ENCODE results near the gene AMDHD2. TPM values are rescaled to one million over a fixed set of nuclear protein-coding genes. Genes with fewer than 3 reads are reported as not detected.
A peak's percentile ranks its signal among the peaks of the same experiment; 100 is the strongest.

Gene AMDHD2
- total RNA-seq, 5 donors from 2014 or later (not counting 1 experiment from before 2014, with no cell fraction given): 104 to 215 (median 122) TPM

- 92% methylated on average over 27 of the region's 33 CpGs for WGBS (ENCODE audit: insufficient coverage)
- Mint-ChIP-seq H3K4me1 (peaks cover 12 to 19% (median 19%) of the 10 kb centered on the region in 3 donors), H3K4me3 (no peak overlapping the region), H3K36me3 (no peaks in the 10 kb centered on the region), H3K27me3 (no peaks in the 10 kb centered on the region), H3K9me3 (no peaks in the 10 kb centered on the region), H3K27ac (no peak overlapping the region)
- peaks cover 5 to 23% of the 10 kb centered on the region in 2 experiments for H3K4me1 ChIP-seq (ENCODE audit: control insufficient read depth in 1 of 2, extremely low read depth in 1 of 2, insufficient read depth in 2 of 2, low read length in 2 of 2)
- no peaks in the 10 kb centered on the region for H3K9me3 ChIP-seq
- no peak overlapping the region for H3K4me3 ChIP-seq (ENCODE audit: control insufficient read depth in 1 of 2, extremely low read depth in 1 of 2, low read length in 1 of 2)
- ChIA-PET CTCF (no interaction called here), POLR2A (interaction anchor here in 1 of 2 donors (0.6 kb wide), 1 partner anchor 330 kb away, joined by 5 read pairs; the partner anchor contains the start of gene TRAF7)
- DNase-seq (no peak), ATAC-seq (replicated peaks in 1 of 4) (no peak)
- peak overlapping the region; percentile 53 for H3K27ac ChIP-seq (ENCODE audit: low read length)
- peaks cover 0 to 4% of the 10 kb centered on the region in 2 experiments for H3K27me3 ChIP-seq (replicated peaks in 1 of 2; ENCODE audit: control insufficient read depth in 2 of 2, extremely low read depth in 1 of 2, insufficient read depth in 2 of 2, low read length in 1 of 2)
- H3K36me3 ChIP-seq (ENCODE audit: control insufficient read depth in 2 of 2, extremely low read depth in 1 of 2, insufficient read depth in 1 of 2, low read length in 1 of 2): peaks cover 0 to 4% of the 10 kb centered on the region in 2 donors
Observed at GRCh38 chr16:2485811-2486507, 34.2 kb upstream of the AMDHD2 start.

- Histone ChIP-seq H3K36me3 (ENCODE audit: control insufficient read depth in 2 of 2, extremely low read depth in 1 of 2, insufficient read depth in 1 of 2, low read length in 1 of 2) (peaks cover 0 to 4% of the 10 kb centered on the region in 2 donors), H3K4me1 (ENCODE audit: control insufficient read depth in 1 of 2, extremely low read depth in 1 of 2, insufficient read depth in 2 of 2, low read length in 2 of 2) (peaks cover 5 to 23% of the 10 kb centered on the region in 2 experiments), H3K9me3 (no peaks in the 10 kb centered on the region), H3K27ac (ENCODE audit: low read length) (peak overlapping the region; percentile 53), H3K4me3 (ENCODE audit: control insufficient read depth in 1 of 2, extremely low read depth in 1 of 2, low read length in 1 of 2) (peak overlapping the region in 1 of 2 donors; percentile 7), H3K27me3 (replicated peaks in 1 of 2; ENCODE audit: control insufficient read depth in 2 of 2, extremely low read depth in 1 of 2, insufficient read depth in 2 of 2, low read length in 1 of 2) (peaks cover 0 to 4% of the 10 kb centered on the region in 2 experiments)
- no peaks in the 10 kb centered on the region for H3K36me3 Mint-ChIP-seq
- ATAC-seq (replicated peaks in 1 of 4) (peak; percentile 95 to 99 (median 98)), DNase-seq (peak; percentile 53 to 90 (median 78))
- peaks cover 12 to 19% (median 19%) of the 10 kb centered on the region in 3 donors for H3K4me1 Mint-ChIP-seq
- CTCF ChIA-PET: no interaction called here
- 25% methylated on average over 28 of the region's 29 CpGs for WGBS (ENCODE audit: insufficient coverage)
- peak overlapping the region in 2 of 3 donors; percentile 42 to 49 for H3K4me3 Mint-ChIP-seq
- no peaks in the 10 kb centered on the region for H3K27me3 Mint-ChIP-seq
- H3K27ac Mint-ChIP-seq: peak overlapping the region; percentile 68 to 85
- H3K9me3 Mint-ChIP-seq: no peaks in the 10 kb centered on the region
- POLR2A ChIA-PET: interaction anchor here (0.5 to 0.6 kb wide), 2 partner anchors 74 to 331 kb away, joined by 5 to 9 read pairs; partner anchors contain the start of gene TRAF7 (in 1 of the 2)
Observed at GRCh38 chr16:2486645-2487516, 33.3 kb upstream of the AMDHD2 start.

GRCh38 chr16:2487517-2487842 lies 32.7 kb upstream of the AMDHD2 start:
- H3K36me3 ChIP-seq (ENCODE audit: control insufficient read depth in 2 of 2, extremely low read depth in 1 of 2, insufficient read depth in 1 of 2, low read length in 1 of 2): peaks cover 0 to 4% of the 10 kb centered on the region in 2 donors
- peaks cover 5 to 23% of the 10 kb centered on the region in 2 experiments for H3K4me1 ChIP-seq (ENCODE audit: control insufficient read depth in 1 of 2, extremely low read depth in 1 of 2, insufficient read depth in 2 of 2, low read length in 2 of 2)
- ATAC-seq (replicated peaks in 1 of 4) (no peak), DNase-seq (no peak)
- Mint-ChIP-seq H3K4me1 (peaks cover 11 to 19% (median 13%) of the 10 kb centered on the region in 3 donors), H3K4me3 (peak overlapping the region in 2 of 3 donors; percentile 42 to 49), H3K36me3 (no peaks in the 10 kb centered on the region), H3K27me3 (no peaks in the 10 kb centered on the region), H3K9me3 (no peaks in the 10 kb centered on the region), H3K27ac (peak overlapping the region; percentile 68 to 85)
- ChIA-PET POLR2A (no interaction called here), CTCF (no interaction called here)
- H3K9me3 ChIP-seq: no peaks in the 10 kb centered on the region
- 61% methylated on average over 8 of the region's 8 CpGs for WGBS (ENCODE audit: insufficient coverage)
- H3K27me3 ChIP-seq (replicated peaks in 1 of 2; ENCODE audit: control insufficient read depth in 2 of 2, extremely low read depth in 1 of 2, insufficient read depth in 2 of 2, low read length in 1 of 2): peaks cover 0 to 4% of the 10 kb centered on the region in 2 experiments
- no peak overlapping the region for H3K4me3 ChIP-seq (ENCODE audit: control insufficient read depth in 1 of 2, extremely low read depth in 1 of 2, low read length in 1 of 2)
- H3K27ac ChIP-seq (ENCODE audit: low read length): peak overlapping the region; percentile 53

- Mint-ChIP-seq H3K4me1 (peaks cover 11 to 19% (median 11%) of the 10 kb centered on the region in 3 donors), H3K9me3 (no peaks in the 10 kb centered on the region), H3K27ac (no peak overlapping the region), H3K36me3 (no peaks in the 10 kb centered on the region), H3K4me3 (peak overlapping the region in 1 of 3 donors; percentile 42), H3K27me3 (no peaks in the 10 kb centered on the region)
- 78% methylated on average over 4 of the region's 15 CpGs for WGBS (ENCODE audit: insufficient coverage)
- H3K27me3 ChIP-seq (replicated peaks in 1 of 2; ENCODE audit: control insufficient read depth in 2 of 2, extremely low read depth in 1 of 2, insufficient read depth in 2 of 2, low read length in 1 of 2): peaks cover 0 to 4% of the 10 kb centered on the region in 2 experiments
- H3K4me3 ChIP-seq (ENCODE audit: control insufficient read depth in 1 of 2, extremely low read depth in 1 of 2, low read length in 1 of 2): no peak overlapping the region
- H3K27ac ChIP-seq (ENCODE audit: low read length): no peak overlapping the region
- peaks cover 5 to 23% of the 10 kb centered on the region in 2 experiments for H3K4me1 ChIP-seq (ENCODE audit: control insufficient read depth in 1 of 2, extremely low read depth in 1 of 2, insufficient read depth in 2 of 2, low read length in 2 of 2)
- DNase-seq (no peak), ATAC-seq (replicated peaks in 1 of 4) (no peak)
- ChIA-PET POLR2A (interaction anchor here in 1 of 2 donors (0.6 kb wide), 1 partner anchor 333 kb away, joined by 3 read pairs; the partner anchor contains the start of gene TRAF7), CTCF (interaction anchor here in 1 of 2 donors (0.6 kb wide), 2 partner anchors 94 to 286 kb away, joined by 3 to 4 read pairs; no protein-coding TSS in a partner anchor)
- no peaks in the 10 kb centered on the region for H3K9me3 ChIP-seq
- H3K36me3 ChIP-seq (ENCODE audit: control insufficient read depth in 2 of 2, extremely low read depth in 1 of 2, insufficient read depth in 1 of 2, low read length in 1 of 2): peaks cover 0 to 4% of the 10 kb centered on the region in 2 donors
Observed at GRCh38 chr16:2487903-2488531, 32.2 kb upstream of the AMDHD2 start.

GRCh38 chr16:2489581-2489980 lies 30.6 kb upstream of the AMDHD2 start:
- peaks cover 0 to 4% of the 10 kb centered on the region in 2 experiments for H3K27me3 ChIP-seq (replicated peaks in 1 of 2; ENCODE audit: control insufficient read depth in 2 of 2, extremely low read depth in 1 of 2, insufficient read depth in 2 of 2, low read length in 1 of 2)
- H3K27ac Mint-ChIP-seq: no peak overlapping the region
- ATAC-seq (replicated peaks in 1 of 4) (no peak), DNase-seq (no peak)
- peaks cover 11 to 19% (median 11%) of the 10 kb centered on the region in 3 donors for H3K4me1 Mint-ChIP-seq
- H3K9me3 ChIP-seq: no peaks in the 10 kb centered on the region
- peaks cover 5 to 23% of the 10 kb centered on the region in 2 experiments for H3K4me1 ChIP-seq (ENCODE audit: control insufficient read depth in 1 of 2, extremely low read depth in 1 of 2, insufficient read depth in 2 of 2, low read length in 2 of 2)
- peaks cover 0 to 4% of the 10 kb centered on the region in 2 donors for H3K36me3 ChIP-seq (ENCODE audit: control insufficient read depth in 2 of 2, extremely low read depth in 1 of 2, insufficient read depth in 1 of 2, low read length in 1 of 2)
- no peak overlapping the region for H3K27ac ChIP-seq (ENCODE audit: low read length)
- no peak overlapping the region for H3K4me3 ChIP-seq (ENCODE audit: control insufficient read depth in 1 of 2, extremely low read depth in 1 of 2, low read length in 1 of 2)
- WGBS (ENCODE audit: insufficient coverage): 96% methylated on average over 15 of the region's 16 CpGs
- ChIA-PET CTCF (no interaction called here), POLR2A (no interaction called here)
- H3K4me3 Mint-ChIP-seq: no peak overlapping the region
- no peaks in the 10 kb centered on the region for H3K27me3 Mint-ChIP-seq
- no peaks in the 10 kb centered on the region for H3K9me3 Mint-ChIP-seq
- H3K36me3 Mint-ChIP-seq: no peaks in the 10 kb centered on the region
